HG03432 (cell line): Measurements from ENCODE around the gene C3orf20.

Experiments
- ATAC-seq: cut with Tn5 transposase; IDR thresholded peaks from one replicate; pipeline ENCODE4 v1.9.1; 2021; ENCODE audit warnings: mild to moderate bottlenecking, moderate library complexity; ENCODE audit not compliant: unreplicated experiment

The C3orf20 gene

DNA sequence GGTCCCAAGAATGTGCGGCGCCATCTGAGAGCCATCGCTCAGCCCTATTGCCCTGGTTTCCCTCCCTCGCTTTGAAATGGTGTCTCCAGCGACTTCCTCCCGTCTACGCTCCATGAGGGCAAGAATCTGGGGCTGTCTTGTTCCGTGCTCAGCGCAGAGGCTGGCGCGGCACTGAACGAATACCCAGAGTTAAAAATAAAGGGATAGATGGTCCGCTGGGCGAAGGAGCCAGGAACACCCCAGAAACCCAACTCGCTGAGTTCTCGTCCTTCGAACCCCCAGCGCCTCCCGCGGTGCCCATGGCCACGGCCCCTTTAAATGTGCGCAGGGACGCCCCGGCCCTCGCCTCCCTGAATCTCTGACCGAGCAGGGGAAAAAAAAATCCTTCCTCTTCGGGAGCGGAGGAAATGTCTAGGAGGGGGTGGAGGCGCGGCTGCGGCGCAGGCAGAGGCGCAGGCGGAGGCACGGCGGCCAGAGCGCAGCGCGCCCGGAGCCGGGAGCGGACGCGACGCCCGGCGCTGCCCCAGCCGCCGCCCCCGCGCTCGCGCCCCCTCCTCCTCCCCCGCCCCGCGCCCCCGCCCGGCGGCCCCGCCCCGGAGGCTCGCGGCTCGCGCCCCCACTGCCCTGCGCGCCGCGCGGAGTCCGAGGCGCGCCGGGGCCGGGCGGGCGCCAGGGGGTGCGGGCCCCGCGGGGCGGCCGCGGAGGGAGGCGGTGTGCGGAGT is 135.3 kb downstream of the C3orf20 start:
- ATAC-seq: no peak

GRCh38 chr3:14810801-14811661 is 136.1 kb downstream of the C3orf20 start:
- ATAC-seq: no peak

DNA sequence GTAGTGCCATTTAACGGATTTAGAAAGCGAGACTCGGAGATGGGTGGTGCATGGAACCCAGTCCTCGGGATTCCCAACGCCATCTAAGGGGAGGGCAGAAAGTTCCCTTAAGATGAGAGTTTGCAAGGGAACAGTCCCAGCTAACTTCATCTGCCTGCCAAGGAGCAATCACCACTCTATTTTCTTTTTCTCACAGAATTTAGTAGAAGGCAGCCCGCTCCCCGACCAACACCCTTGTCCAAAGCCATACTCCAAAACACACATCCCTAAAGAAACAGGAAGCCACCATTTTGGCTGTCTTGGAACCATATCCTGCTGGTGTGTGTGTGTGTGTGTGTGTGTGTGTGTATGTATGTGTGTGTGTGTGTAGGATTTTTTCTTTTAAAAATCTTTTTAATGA is 136.7 kb downstream of the C3orf20 start:
- ATAC-seq: no peak

DNA sequence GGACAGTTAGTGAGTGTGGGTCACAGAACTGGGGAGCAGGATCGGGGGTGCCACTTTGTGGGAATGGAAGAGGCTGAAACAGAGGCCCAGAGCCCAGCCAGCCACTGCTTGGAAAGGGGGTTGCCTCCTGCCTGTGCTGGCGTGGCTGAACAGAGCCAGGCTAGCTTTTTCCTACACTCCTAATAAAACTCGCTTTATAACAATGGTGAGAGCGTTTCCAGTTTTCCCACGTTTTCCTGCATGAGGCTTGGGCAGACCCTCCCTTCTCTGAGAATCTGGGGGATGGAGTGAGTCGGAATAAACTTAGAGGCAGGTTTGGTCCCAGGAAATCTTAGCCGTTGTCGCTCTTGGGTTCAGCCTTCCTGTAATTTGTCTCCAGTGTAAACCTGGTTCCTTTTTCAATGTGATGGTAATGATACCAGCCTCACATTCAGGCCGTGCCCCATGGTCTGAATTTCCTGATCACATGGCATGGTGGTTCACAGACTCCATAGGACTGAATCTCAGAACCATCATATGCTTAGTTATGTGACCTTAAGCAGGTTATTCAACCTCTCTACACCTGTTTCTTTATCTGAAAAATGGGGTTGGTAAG is 137.4 kb downstream of the C3orf20 start:
- no peak for ATAC-seq

GRCh38 chr3:14814411-14814871 is 139.5 kb downstream of the C3orf20 start:
- ATAC-seq: no peak

DNA sequence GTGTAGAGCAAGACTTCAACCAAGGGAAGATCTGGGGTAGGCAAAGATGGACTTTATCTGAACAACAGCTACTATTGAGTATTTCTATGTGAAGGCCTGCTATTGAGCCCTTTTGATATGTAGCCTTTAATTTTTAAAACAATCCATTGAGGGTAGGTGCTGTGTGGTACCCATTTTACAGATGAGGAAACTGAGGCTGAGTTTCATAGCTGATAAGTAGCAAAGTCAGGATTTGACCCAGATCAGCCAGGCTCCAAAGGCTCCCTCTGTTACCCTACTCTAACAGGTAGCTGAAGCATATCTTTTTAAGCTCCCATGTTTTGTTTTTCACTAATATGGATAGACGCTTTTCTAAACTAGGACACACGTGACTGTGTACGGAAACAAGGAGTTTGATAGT is 141.4 kb downstream of the C3orf20 start:
- no peak for ATAC-seq

- no peak for ATAC-seq
Observed at GRCh38 chr3:14818804-14819500, 144.0 kb downstream of the C3orf20 start, which contains the start of gene FGD5. Gene FGD5, plus strand, starts transcription at chr3:14818962. Its CDS starts 110 bp downstream, at chr3:14819072.

DNA sequence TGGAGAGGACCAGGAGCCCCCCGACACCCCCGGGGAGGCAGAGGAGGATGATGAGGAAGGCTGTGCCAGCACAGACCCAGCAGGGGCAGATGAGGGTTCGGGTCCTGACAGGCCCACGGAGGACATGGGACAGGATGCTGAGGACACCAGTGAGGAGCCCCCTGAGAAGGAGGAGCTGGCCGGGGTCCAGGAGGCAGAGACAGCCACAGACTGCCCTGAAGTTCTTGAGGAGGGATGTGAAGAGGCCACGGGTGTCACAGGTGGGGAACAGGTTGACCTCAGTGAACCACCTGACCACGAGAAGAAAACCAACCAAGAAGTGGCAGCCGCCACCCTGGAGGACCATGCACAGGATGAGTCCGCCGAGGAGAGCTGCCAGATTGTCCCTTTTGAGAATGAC is 144.7 kb downstream of the C3orf20 start:
- ATAC-seq: no peak

DNA sequence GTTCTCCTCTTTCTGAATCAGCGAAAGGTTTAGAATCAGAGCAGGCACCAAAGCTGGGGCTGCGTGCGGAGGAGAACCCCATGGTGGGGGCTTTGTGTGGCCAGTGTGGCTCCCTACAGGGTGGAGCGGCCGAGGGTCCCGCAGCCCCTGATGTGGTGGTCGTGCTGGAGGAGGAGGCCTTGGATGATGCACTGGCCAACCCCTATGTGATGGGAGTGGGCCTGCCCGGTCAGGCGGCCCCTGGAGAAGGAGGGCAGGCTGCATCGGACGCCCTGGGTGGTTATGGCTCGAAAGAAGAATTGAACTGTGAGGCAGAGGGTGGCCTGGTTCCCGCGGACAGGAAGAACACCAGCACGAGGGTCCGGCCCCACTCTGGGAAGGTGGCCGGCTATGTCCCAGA is 145.2 kb downstream of the C3orf20 start:
- no peak for ATAC-seq

DNA sequence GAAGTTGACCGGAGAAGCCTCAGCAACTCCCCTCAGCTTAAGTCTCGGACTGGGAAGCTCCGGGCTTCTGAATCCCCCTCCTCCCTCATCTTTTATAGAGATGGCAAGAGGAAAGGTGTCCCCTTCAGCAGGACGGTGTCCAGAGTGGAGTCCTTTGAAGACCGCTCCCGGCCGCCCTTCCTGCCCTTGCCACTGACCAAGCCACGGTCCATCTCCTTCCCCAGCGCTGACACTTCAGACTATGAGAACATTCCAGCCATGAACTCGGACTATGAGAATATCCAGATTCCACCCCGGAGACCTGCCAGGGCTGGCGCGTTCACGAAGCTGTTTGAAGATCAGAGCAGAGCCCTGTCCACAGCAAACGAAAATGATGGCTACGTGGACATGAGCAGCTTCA is 146.2 kb downstream of the C3orf20 start:
- ATAC-seq: no peak

DNA sequence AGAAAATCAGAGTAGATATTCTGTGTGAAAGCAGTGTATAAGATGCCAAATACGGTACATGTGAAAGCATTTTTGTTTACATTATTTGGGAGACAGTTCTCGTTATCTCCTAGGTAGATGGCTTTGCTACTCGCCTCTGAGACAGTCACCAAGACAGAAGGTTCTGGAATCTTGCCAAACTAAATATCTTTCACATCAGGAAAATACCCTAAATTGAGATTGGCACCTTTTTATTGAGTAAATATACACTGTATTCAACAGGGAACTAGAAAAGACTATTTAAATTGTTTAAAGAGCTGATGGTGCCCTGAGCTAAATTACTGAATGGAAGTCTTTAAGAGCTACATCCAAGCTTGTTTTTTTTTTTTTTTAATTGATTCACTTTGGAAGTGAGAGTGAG is 147.2 kb downstream of the C3orf20 start:
- no peak for ATAC-seq
